A673 (cell line): ENCODE data around the gene MAPK12. TPM values are rescaled to one million over a fixed set of nuclear protein-coding genes. Genes with fewer than 3 reads are reported as not detected.

ENCODE experiments used
- BruUV-seq: library from RNA; stranded (reverse); fragments of 400-500 nt; replicated peaks from 2 replicates; lab custom pipeline; 2021; lab: Mats Ljungman, UMichigan
- CTCF ChIA-PET: fragments of 300-600 bp; sonication (Branson Sonifier 250); formaldehyde crosslinking; loops from one replicate; lab custom pipeline; 2022; ENCODE audit warnings: antibody characterized with exemption; lab: Charles Lee
- POLR2A ChIA-PET: fragments of 300-600 bp; sonication (Branson Sonifier 250); formaldehyde crosslinking; loops from one replicate; lab custom pipeline; 2022; ENCODE audit warnings: antibody characterized with exemption; ENCODE audit not compliant: low non-redundant PET; lab: Charles Lee
- DNase-seq: peaks from one replicate; pipeline ENCODE4 v3.0.0-alpha.2; 2015; ENCODE audit warnings: low spot score
- H3K27ac ChIP-seq: fragments of 200-600 bp; sonication (generic); 2 replicates; pipeline ENCODE4 v1.5.1; 2016; ENCODE audit warnings: mixed run types, low read depth, mild to moderate bottlenecking, mixed read lengths, antibody characterized with exemption, low read length; ENCODE audit not compliant: poor library complexity, severe bottlenecking
- H3K27me3 ChIP-seq: fragments of 200-600 bp; sonication (generic); replicated peaks from 2 replicates; pipeline ENCODE4 v1.6.1; 2017; ENCODE audit warnings: mixed run types, low read depth, mild to moderate bottlenecking, mixed read lengths, antibody characterized with exemption, low read length; ENCODE audit not compliant: insufficient read depth, poor library complexity
- H3K36me3 ChIP-seq: fragments of 200-600 bp; sonication (generic); 2 replicates; pipeline ENCODE4 v1.6.1; 2016; ENCODE audit warnings: mixed run types, mild to moderate bottlenecking, mixed read lengths, antibody characterized with exemption, low read length; ENCODE audit not compliant: insufficient read depth, poor library complexity, severe bottlenecking
- H3K4me1 ChIP-seq: fragments of 200-600 bp; sonication (generic); 2 replicates; pipeline ENCODE4 v1.6.1; 2017; ENCODE audit warnings: mixed run types, mild to moderate bottlenecking, mixed read lengths, antibody characterized with exemption, low read length; ENCODE audit not compliant: insufficient read depth, poor library complexity, severe bottlenecking
- H3K4me3 ChIP-seq: fragments of 200-600 bp; sonication (generic); 2 replicates; pipeline ENCODE4 v1.5.1; 2016; ENCODE audit warnings: low read depth, mixed run types, mild to moderate bottlenecking, mixed read lengths, low read length; ENCODE audit not compliant: poor library complexity, severe bottlenecking
- H3K9me3 ChIP-seq: fragments of 200-600 bp; sonication (generic); 2 replicates; pipeline ENCODE4 v1.6.1; 2016; ENCODE audit warnings: mixed run types, low read depth, mild to moderate bottlenecking, mixed read lengths, antibody characterized with exemption, low read length; ENCODE audit not compliant: poor library complexity, severe bottlenecking
- CTCF ChIP-seq: fragments of 300-800, 200-600 bp; sonication (generic); conservative IDR thresholded peaks from 2 replicates; pipeline ENCODE4 v1.5.1; 2017; ENCODE audit warnings: low read depth, mild to moderate bottlenecking, antibody characterized with exemption, low read length, moderate library complexity, mixed read lengths
- EZH2 ChIP-seq: fragments of 200-600 bp; sonication (generic); IDR thresholded peaks from 2 replicates; pipeline ENCODE4 v1.6.1; 2017; ENCODE audit warnings: borderline replicate concordance, low read depth, mild to moderate bottlenecking, mixed read lengths, antibody characterized with exemption, low read length; ENCODE audit not compliant: poor library complexity, severe bottlenecking
- intact Hi-C: fragments of 100-400 bp; cut with micrococcal nuclease; formaldehyde crosslinking; loops from one replicate; pipeline ENCODE4 v1.10.0; 2022; ENCODE audit not compliant: unreplicated experiment
- total RNA-seq: library from RNA; stranded (reverse); gene quantifications from 2 replicates; pipeline ENCODE4 v1.2.3, GENCODE V29; 2021

MAPK12 gene
- total RNA-seq, 1 experiment from 2014 or later, result 20.8 TPM

DNA sequence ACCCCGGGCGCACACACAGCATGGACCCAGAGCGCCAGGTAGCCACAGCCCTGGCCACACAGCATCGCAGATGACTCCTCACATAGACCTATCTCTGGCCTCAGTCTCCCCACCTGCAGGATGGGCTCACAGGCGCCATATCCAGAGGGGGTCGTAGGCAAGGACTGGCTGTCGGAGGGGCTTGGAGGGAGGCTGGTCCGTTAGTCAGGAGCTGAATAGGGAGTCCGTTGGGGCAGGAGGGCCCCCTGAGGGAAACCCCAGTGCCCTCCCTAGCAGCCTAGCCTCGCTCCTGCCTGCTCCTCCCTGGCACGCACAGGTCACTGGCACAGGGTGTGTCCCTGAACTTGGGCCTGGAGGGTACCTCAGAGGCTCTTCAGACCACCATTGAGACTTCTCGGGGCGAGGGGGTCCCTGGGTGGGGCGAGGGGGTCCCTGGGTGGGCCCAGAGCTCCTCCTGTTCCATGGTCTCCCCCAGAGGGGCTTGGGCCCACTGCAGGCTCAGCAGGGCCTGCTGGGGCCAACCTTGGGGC is 44.0 kb upstream of the MAPK12 start:
- POLR2A ChIA-PET, result no interaction called here
- BruUV-seq, result no TSS peak
- no peak for DNase-seq
- intact Hi-C loops, result no loop called here
- Histone ChIP-seq H3K4me3 (peak overlapping the region; percentile 100), H3K27me3 (no peaks in the 10 kb centered on the region), H3K4me1 (peaks cover 62% of the 10 kb centered on the region), H3K36me3 (peaks cover 7% of the 10 kb centered on the region), H3K27ac (peak overlapping the region; percentile 95), H3K9me3 (no peaks in the 10 kb centered on the region)
- CTCF ChIA-PET, result interaction anchor here (0.7 kb wide), 1 partner anchor 37 kb away, joined by 3 read pairs; no protein-coding TSS in a partner anchor
- TF ChIP-seq CTCF (no peak), EZH2 (no peak)

GRCh38 chr22:50304528-50305392 is 43.3 kb upstream of the MAPK12 start:
- peak overlapping the region; percentile 95 for H3K27ac ChIP-seq
- ChIA-PET POLR2A (no interaction called here), CTCF (interaction anchor here (0.7 kb wide), 2 partner anchors 29 to 38 kb away, joined by 3 to 11 read pairs; no protein-coding TSS in a partner anchor)
- TF ChIP-seq CTCF (no peak), EZH2 (no peak)
- H3K36me3 ChIP-seq, result peaks cover 7% of the 10 kb centered on the region
- no peaks in the 10 kb centered on the region for H3K9me3 ChIP-seq
- DNase-seq, result peak; percentile 55
- peak overlapping the region; percentile 100 for H3K4me3 ChIP-seq
- BruUV-seq, result no TSS peak
- intact Hi-C loops, result no loop called here
- H3K4me1 ChIP-seq, result peaks cover 69% of the 10 kb centered on the region
- H3K27me3 ChIP-seq, result no peaks in the 10 kb centered on the region

DNA sequence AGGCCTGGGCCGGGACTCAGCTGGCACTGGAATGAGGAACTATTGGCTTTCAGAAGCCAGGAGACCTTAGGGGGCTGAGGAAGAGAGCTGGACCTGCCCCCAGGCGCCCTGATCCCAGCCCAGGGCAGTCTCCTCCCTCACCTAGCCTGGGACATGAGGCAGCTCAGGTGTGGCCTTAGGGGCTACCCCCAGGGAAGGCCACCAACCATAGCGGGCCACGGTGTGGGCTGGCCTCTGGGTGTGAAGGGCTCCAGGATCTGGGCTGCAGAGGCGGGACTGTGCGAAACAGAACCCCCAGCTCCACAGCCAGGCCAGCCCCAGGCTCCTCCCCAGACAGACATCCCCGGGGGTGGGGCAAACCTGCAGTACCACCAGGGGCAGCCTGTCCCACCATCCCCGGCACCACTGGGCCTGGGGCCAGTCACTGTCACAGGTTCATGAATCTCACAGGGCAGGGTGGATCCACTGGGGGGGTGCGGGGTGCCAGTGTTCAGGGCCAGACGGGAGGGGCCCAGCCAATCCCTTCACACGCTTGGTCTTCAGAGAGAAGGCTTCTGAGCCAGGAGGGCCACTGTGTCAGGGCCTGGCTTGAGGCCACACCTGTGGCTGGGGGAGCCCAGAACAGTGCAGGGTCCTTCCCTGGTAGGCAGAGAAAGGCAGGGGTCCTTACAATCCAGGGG is 42.5 kb upstream of the MAPK12 start:
- no peaks in the 10 kb centered on the region for H3K9me3 ChIP-seq
- ChIA-PET CTCF (interaction anchor here (0.5 to 1.1 kb wide), 4 partner anchors 10 to 367 kb away, joined by 3 to 11 read pairs (median 5); no protein-coding TSS in a partner anchor), POLR2A (no interaction called here)
- intact Hi-C loops, result no loop called here
- BruUV-seq, result no TSS peak
- no peaks in the 10 kb centered on the region for H3K27me3 ChIP-seq
- TF ChIP-seq CTCF (no peak), EZH2 (no peak)
- peak overlapping the region; percentile 95 for H3K27ac ChIP-seq
- peaks cover 73% of the 10 kb centered on the region for H3K4me1 ChIP-seq
- peak; percentile 48 for DNase-seq
- peaks cover 7% of the 10 kb centered on the region for H3K36me3 ChIP-seq
- no peak overlapping the region for H3K4me3 ChIP-seq
